OCI-M2 (cell line): Measurements from ENCODE around the gene PPP1R12B.
"Not testable (repeated sequence)": the region's sequence is repeated elsewhere in the genome, so short reads cannot be mapped to it uniquely, and the experiment has no call there.

ENCODE experiments used
- DNase-seq: peaks from one replicate; lab custom pipeline; 2025; ENCODE audit not compliant: unreplicated experiment; lab: John Stamatoyannopoulos, UW

Gene PPP1R12B

GRCh38 chr1:202480640-202481039 lies 132.1 kb downstream of the PPP1R12B start:
- not testable (repeated sequence) for DNase-seq

DNA sequence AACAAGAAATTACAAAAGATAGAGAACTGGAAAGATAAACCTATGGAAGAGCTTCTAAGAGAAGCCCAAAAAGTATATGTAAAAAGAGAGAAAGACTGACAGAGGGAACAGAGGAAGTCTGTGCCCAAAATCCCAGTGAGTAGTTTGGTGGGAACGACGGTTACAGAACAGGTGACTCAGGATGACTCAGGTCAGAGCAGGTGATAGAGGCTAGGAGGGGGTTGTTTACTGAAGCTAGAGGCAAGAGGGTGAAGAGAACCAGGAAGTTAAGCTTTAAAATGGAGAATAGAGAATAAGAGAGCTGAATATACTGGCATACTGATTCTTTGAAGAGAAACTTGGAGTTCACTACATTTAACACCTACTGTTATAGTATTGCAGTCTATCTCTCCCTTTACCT lies 134.9 kb downstream of the PPP1R12B start:
- not testable (repeated sequence) for DNase-seq

GRCh38 chr1:202484032-202484431 lies 135.5 kb downstream of the PPP1R12B start:
- DNase-seq, result not testable (repeated sequence)

DNA sequence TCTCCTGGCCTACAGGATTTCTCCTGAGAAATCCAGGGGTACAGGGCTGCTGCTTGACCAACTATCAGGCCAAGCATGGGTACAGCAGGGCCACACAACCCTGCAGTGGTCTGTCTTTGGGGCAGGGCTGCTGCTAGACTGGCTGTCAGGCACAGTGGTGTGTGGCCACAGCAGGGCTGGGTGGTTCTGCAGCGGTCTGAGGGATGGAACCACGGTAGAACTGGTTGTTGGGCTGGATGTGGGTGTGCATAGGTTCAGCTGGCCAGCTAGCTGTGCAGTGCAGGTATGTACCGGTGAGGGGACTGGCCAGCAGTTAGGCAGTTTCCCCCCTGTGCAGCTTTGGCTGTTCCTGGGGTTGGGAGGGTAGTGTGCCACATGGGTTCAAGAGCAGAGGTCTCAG lies 136.3 kb downstream of the PPP1R12B start:
- not testable (repeated sequence) for DNase-seq

- DNase-seq, result not testable (repeated sequence)
These were observed 139.7 kb downstream of the PPP1R12B start for GRCh38 chr1:202488178-202488649.

DNA sequence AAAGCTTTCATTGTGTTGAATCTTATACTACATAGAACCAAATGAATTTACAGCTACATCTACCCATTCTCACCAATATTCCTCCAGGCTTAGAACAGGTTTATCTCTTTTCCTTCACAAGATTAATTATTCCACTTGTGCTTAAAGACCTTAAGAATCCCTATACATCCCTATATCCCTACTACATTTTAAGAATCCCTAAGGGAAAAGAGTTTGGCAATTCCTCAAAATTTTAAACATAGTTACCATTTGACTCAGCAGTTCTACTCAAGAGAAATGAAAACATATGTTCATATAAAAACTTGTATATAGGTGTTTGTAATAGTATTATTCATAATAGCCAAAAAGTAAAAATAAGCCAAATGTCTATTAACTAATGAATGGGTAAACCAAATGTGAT lies 140.6 kb downstream of the PPP1R12B start:
- DNase-seq, result not testable (repeated sequence)

GRCh38 chr1:202493112-202493511 lies 144.6 kb downstream of the PPP1R12B start:
- DNase-seq, result not testable (repeated sequence)

GRCh38 chr1:202498542-202498941 lies 150.0 kb downstream of the PPP1R12B start:
- no peak for DNase-seq

DNA sequence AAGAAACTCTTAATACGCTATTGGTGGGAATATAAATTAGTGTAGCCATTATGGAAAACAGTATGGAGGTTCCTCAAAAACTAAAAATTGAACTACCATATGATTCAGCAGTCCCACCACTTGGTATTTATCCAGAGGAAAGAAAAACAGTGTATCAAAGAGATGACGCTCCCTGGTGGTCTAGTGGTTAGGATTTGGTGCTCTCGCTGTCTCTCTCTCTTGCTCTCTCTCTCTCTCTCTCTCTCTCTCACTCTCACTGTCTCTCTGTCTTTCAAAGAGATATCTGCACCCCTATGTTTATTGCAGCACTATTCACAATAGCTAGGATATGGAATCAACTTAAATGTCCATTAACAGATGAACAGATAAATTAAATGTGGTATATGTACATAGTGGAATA lies 151.5 kb downstream of the PPP1R12B start:
- DNase-seq, result not testable (repeated sequence)

DNA sequence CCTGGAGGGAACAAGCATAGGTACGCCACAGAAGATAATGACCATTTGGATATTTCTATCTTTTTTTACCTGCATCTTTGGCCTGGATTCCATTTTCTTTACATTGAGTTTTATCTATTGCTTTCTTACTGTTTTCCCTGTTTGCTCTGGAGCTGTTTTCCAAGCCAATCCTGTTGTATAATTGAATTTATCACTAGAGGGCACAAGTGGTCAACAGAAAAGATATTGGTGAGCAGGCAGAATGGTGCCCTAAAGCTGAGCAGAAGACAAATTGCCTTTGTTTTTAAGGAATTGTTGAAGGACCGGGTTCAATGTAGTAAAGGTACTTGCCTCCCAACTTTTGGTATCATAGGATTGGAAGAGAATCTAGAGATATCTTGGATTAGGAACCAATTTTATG lies 152.8 kb downstream of the PPP1R12B start:
- no peak for DNase-seq

GRCh38 chr1:202505356-202505755 lies 156.9 kb downstream of the PPP1R12B start:
- no peak for DNase-seq

DNA sequence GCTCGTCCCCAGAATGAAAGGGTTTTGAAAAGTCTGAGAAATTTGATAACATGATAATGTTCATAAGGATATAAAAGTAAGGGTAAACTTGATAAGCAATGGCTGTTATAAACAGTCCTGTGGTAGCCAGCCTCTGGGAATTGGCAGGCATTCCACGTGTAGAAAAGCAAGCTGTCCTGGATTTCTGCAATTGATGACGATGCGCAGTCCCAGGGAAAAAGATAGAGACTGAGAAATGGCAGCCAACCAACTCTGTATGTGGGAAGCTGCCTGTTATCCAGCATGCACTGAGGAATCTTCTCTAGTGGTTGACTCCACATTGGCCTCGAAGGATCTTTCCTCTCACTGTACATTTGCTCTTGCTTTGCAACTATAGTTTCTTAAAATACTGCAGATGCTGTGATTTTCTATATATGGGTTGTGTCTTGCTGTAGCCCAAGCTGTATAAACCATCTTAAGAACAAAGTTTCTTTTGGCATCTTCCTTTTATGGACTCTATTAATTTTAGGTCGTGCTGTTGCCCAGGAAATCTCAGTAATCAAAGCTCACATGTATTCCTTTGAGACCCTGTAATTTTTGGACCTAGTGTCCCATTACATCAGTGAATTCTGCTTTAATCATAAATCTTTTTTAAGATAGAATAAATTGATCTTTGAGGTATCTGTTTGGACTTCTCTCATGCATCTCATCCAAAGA lies 157.5 kb downstream of the PPP1R12B start:
- not testable (repeated sequence) for DNase-seq

GRCh38 chr1:202508863-202509262 lies 160.4 kb downstream of the PPP1R12B start:
- DNase-seq, result not testable (repeated sequence)

DNA sequence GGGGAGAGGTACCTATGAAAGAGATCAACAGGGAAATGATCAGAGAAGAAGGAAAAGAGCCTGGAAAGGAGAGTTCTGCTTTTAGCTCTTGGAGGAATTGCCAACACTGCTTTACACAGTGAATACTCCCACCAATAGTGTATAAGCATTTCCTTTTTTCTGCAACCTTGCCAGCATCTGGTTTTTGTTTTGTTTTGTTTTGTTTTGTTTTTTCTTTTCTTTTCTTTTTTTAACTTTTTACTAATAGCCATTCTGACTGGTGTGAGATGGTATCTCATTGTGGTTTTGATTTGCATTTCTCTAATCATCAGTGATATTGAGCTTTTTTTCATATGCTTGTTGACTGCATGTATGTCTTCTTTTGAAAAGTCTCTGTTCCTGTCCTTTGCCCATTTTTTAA lies 165.4 kb downstream of the PPP1R12B start:
- DNase-seq, result not testable (repeated sequence)

DNA sequence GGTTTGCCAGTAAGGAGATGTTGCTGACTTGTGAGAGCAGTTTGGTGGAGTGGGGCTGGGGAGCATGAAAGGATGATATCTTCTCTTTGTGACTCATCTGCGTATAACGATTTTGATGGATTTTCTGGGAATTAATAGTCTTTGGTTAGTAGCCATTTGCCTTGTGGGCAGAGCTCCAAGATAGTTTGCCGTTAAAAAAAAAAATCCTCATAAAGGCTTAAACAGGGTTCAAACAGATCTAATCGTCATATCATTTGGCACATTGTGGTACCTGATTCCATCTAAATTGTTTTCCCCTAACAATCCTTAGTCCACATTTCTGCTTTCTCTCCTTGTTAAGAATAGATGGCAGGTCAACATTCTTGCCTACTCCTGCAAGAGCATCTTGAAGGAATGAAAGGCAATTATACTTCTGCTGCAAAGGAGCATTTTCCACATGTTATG lies 168.0 kb downstream of the PPP1R12B start:
- DNase-seq, result no peak

DNA sequence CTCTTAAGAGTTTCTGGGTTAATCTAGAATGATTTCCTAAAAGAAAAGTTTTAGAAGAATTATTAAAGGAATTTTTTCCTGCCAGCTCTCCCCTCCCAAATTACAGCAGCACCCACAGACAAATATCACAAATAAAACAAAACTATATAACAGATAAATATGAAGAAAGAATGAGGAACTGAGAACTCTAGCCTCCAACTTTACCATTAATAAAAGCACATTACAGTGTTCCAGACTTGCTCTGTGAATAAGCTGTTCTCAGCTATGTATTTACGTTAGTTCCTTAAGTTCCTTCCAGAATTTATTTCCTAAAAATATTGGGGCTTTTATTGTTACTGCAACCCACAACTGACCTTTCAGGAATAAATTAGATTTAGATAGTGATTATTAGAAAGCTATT lies 168.6 kb downstream of the PPP1R12B start:
- DNase-seq, result not testable (repeated sequence)

DNA sequence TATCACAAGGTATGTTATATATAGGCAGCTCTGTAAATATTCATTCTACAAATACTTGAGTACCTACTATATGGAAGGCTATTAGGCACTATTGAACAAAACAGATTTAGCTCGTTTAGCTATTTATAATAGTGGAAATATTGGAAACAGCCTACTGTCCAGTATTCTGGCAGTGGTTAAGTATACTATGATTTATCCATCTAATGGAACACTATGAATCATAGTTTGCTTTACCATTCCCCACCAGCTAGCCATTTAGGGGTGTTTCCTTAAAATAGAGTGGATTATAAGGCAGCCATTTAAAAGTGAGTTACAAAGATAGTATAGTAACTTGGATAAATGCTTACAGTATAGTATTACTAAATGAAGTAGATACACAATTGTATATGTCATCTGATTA lies 169.7 kb downstream of the PPP1R12B start:
- DNase-seq, result not testable (repeated sequence)

DNA sequence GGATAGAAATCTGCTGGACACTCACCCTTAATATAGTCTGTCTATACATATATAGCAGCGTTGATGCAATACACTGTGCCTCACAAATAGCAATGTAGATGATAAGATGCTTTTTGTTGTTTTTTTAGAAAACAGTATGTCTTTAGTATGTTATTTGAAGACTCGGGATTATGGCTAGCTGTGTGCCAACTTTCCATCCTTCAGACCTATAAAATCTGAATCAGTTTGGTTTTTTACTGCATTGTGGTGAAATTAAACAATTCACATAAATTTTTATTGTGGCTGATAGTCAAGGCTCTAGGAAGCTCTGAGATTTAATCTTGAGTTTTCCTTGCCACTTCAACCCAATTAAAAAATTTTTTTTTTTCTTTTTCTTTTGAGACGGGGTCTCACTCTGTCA lies 170.4 kb downstream of the PPP1R12B start:
- not testable (repeated sequence) for DNase-seq

DNA sequence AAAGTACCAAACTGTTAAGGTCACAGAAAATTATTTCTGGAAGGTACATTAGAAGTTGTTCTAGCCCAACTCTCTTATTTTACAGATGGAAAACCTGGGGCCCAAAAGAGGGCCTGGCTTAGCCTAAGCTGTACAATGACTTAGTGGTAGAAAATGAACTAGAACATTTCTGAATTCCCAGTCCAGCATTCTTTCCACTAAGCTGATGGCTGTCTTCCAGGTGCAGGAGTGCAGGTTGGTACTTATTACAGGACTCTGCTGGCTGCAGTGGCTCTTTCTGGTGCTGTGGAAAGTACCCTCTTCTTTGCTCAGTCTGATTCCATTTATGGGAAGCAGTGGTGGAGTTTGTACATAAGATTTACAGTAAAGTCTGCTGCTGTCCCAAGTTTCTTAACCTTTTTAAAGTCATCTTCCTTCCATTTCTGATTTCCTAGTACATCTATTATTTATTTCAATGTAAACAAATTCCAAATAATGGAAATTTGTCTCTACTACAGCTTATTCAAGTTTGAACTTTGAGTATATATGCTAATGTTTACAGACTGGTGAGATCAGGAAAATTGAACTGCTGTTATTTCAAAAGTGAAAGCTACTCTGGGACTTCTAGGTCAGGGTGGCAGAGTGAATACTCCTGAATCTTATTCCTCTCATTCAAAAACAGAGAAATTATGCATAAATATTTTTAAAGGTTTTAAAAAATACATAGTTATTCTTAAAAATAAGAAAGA lies 171.8 kb downstream of the PPP1R12B start:
- not testable (repeated sequence) for DNase-seq

GRCh38 chr1:202520857-202521216 lies 172.3 kb downstream of the PPP1R12B start:
- DNase-seq, result not testable (repeated sequence)

GRCh38 chr1:202521484-202521883 lies 173.0 kb downstream of the PPP1R12B start:
- DNase-seq, result not testable (repeated sequence)

DNA sequence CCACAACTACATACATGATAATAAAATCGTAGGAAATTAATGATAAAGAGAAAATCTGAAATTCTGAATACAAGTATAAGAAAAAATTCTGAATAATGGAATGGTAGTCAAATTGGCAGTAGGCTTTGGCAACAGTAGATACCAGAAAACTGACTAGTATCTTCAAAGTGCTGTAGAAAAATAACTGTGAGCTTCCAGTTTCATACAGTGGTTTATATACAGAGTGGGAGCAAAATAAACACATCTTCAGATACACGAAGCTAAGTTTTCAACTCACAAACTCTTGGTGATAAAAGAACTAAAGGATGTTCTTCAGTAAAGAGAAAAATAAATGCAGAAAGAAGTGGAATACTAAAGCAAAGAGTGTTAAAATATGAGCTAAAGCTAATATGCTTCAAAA lies 173.4 kb downstream of the PPP1R12B start:
- no peak for DNase-seq
